Fibroblast of mammary gland (primary cell): ENCODE measurements around the gene ATP13A3.
"Not testable (repeated sequence)": the region's sequence is repeated elsewhere in the genome, so short reads cannot be mapped to it uniquely, and the experiment has no call there.

Experiments used
- DNase-seq: peaks from one replicate; pipeline ENCODE4 v3.0.0-alpha.2; 2010; ENCODE audit warnings: low read depth
- H3K4me3 ChIP-seq: 2 replicates; pipeline ENCODE4 v1.5.1; 2011; ENCODE audit warnings: low read depth, mild to moderate bottlenecking, low read length, moderate library complexity; ENCODE audit not compliant: control insufficient read depth
- TF ChIP-seq, protein P1 (sequence below): conservative IDR thresholded peaks from 2 replicates; pipeline ENCODE4 v1.5.1; 2011; ENCODE audit warnings: low read depth, low read length, inconsistent platforms; ENCODE audit not compliant: control insufficient read depth, insufficient read depth

The ATP13A3 gene

DNA sequence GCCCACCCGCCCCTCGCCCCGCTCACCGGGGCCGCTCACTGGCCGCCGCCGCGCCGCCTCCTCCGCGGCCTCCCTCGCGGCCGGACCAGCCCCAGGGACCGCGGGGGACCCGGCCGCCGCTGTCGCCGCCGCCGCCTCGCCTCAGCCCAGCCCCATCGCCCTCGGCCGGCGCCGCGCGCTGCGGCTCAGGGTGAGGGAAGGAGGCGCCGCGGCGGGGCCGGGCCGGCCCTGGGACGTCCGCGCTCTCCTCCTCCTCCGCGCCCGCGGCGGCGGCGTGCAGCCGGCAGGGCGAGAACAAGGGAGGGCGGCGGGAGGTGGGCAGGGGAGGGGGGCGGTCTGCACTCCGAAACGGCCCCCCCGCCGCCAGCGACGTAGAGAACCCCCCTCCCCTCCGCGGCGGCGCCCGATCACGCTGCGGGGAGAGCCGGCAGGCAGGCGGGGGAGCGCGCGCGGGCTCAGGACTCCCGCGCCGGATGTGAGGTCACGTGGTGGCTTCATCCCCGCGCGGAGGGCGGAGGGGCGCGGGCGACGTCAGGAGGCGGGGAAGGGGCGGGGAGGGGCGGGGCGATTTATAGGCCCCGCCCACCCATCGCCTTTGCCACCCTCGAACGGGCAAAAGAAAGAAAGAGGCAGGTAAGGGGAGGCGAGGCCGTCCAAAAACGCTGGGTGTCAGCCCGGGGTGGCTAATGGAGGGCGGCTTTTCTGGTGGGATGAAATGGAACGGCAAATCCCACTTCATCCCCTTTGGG lies at the start of gene ATP13A3:
Gene ATP13A3, minus strand, starts transcription at position 463 of the 749 bp plus-strand sequence. CDS start 24,812 bp downstream, outside the sequence.
- TF ChIP-seq, protein P1, sequence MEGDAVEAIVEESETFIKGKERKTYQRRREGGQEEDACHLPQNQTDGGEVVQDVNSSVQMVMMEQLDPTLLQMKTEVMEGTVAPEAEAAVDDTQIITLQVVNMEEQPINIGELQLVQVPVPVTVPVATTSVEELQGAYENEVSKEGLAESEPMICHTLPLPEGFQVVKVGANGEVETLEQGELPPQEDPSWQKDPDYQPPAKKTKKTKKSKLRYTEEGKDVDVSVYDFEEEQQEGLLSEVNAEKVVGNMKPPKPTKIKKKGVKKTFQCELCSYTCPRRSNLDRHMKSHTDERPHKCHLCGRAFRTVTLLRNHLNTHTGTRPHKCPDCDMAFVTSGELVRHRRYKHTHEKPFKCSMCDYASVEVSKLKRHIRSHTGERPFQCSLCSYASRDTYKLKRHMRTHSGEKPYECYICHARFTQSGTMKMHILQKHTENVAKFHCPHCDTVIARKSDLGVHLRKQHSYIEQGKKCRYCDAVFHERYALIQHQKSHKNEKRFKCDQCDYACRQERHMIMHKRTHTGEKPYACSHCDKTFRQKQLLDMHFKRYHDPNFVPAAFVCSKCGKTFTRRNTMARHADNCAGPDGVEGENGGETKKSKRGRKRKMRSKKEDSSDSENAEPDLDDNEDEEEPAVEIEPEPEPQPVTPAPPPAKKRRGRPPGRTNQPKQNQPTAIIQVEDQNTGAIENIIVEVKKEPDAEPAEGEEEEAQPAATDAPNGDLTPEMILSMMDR: no peak
- H3K4me3 ChIP-seq: peak within 1 kb of the TSS; percentile 85

DNA sequence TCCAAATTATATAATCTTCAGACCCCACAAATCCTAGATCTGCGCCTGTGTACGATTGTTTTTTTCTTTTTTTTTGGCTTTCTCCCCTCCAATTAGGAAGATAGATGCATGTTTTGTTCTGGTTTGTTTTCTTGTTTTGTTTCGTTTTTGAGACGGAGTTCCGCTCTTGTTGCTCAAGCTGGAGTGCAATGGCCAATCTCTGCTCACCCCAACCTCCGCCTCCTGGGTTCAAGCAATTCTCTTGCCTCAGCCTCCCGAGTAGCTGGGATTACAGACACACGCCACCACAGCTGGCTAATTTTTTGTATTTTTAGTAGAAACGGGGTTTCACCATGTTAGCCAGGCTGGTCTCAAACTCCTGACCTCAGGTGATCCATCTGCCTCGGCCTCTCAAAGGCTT lies 48.4 kb upstream of the ATP13A3 start:
- not testable (repeated sequence) for H3K4me3 ChIP-seq, DNase-seq

More for the DNA sequence above, at the start of gene ATP13A3:
- DNase-seq: peak; percentile 82

- DNase-seq: no peak
- no peak overlapping the region for H3K4me3 ChIP-seq
- TF ChIP-seq, protein P1: no peak
These were observed 47.4 kb upstream of the ATP13A3 start for GRCh38 chr3:194534243-194534642.

- TF ChIP-seq, protein P1: no peak
- DNase-seq: peak; percentile 75
- H3K4me3 ChIP-seq: no peak overlapping the region
These were observed 45.8 kb upstream of the ATP13A3 start for GRCh38 chr3:194532591-194532990.

DNA sequence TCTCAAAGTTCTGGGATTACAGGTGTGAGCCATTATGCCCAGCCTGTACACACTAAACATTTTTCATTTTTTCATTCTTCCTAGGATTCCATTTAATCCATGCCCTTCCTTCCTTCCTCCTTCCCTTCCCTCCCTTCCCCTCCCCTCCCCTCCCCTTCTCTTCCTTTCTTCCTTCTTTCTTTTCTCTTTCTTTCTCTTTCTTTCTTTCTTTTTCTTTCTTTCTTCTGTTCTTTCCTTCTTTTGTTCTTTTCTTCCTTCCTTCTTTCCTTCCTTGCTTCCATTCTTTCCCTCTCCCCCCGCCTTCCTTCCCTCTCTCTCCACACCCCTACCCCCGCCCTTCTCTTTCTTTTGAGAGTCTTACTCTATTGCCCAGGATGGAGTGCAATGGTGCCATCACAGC lies 40.9 kb upstream of the ATP13A3 start:
- no peak for DNase-seq
- H3K4me3 ChIP-seq: no peak overlapping the region
- TF ChIP-seq, protein P1: no peak

DNA sequence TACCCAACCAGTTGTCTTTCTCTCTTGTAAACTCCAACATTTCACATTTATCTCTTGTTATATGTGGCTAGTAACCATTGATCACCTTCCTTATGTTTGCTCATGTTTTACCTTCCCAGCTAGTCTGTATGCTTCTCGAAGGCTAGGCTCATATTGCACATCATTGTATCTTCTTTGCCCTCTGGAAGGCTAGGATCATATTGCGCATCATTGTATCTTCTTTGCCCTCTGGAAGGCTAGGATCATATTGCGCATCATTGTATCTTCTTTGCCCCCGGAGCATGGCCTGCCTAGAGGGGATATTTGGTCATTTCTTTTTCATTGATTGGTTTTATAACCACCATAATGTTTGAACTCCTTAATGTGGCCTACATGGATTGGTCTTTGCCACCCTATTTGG lies 39.4 kb upstream of the ATP13A3 start:
- no peak for DNase-seq
- TF ChIP-seq, protein P1: no peak
- no peak overlapping the region for H3K4me3 ChIP-seq

DNA sequence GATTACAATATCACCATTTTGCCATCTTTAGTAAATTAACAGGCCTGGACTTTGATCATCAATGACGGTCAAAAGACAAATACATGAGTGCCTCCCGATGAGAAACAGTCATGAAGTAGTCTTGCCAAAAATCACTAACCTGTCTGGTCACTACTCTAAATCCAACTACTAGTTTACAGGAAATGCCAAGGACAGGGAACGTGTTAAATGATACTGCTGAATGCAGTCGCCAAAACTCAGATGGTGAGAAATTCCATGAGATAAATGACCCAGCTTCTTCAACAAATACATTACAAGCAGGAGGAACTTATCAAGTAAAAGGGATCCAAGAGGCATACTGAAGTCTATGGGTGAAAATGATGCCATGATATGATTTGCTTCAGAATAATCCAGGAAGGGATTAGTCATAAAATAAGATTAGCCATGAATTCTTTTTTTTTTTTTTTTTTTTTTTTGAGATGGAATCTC lies 35.8 kb upstream of the ATP13A3 start:
- TF ChIP-seq, protein P1: no peak
- DNase-seq: peak; percentile 82

More for the DNA sequence above, 35.8 kb upstream of the ATP13A3 start:
- no peak overlapping the region for H3K4me3 ChIP-seq
